B cell (primary cell): ENCODE results near the gene DNTT. TPM values are rescaled to one million over a fixed set of nuclear protein-coding genes. Genes with fewer than 3 reads are reported as not detected.

Experiments
- ATAC-seq: fragments of 200-7000 bp; cut with Tn5 transposase; one replicate; pipeline ENCODE4 v1.10.0; 2021; ENCODE audit warnings: low read depth, mild to moderate bottlenecking, moderate number of reproducible peaks, moderate library complexity
- CTCF ChIA-PET: fragments of 350-600 bp; sonication (Branson Sonifier 250); formaldehyde crosslinking; loops from one replicate; lab custom pipeline; 2021; ENCODE audit warnings: antibody characterized with exemption, inconsistent platforms; lab: Charles Lee
- POLR2A ChIA-PET: fragments of 350-600 bp; sonication (Branson Sonifier 250); formaldehyde crosslinking; loops from one replicate; lab custom pipeline; 2021; ENCODE audit warnings: antibody characterized with exemption; lab: Charles Lee
- DNase-seq: peaks from one replicate; pipeline ENCODE4 v3.0.0; 2013
- H2AFZ ChIP-seq: 2 replicates; pipeline ENCODE4 v1.6.1; 2012; ENCODE audit warnings: mild to moderate bottlenecking, low read depth, low read length; ENCODE audit not compliant: insufficient read depth, poor library complexity, severe bottlenecking
- H3K27ac ChIP-seq, 2 donors: 1 replicate in 1 of 2; 2 replicates in 1 of 2; pipeline ENCODE4 v1.5.1; 2012 to 2013; ENCODE audit warnings: low read length in 2 of 2, mild to moderate bottlenecking in 2 of 2, moderate library complexity in 1 of 2
- H3K27me3 ChIP-seq, 4 experiments: fragments of 200-600 bp in 1 of 4; sonication (generic) in 1 of 4; replicated peaks in 1 of 4; 1 replicate in 2 of 4; 2 replicates in 2 of 4; pipeline versions ENCODE4 v1.6.1 to v1.7.0; 2013 to 2016; ENCODE audit warnings: low read length in 3 of 4, mild to moderate bottlenecking in 2 of 4, mixed read lengths in 1 of 4, moderate library complexity in 1 of 4; ENCODE audit not compliant: insufficient read depth in 4 of 4, control insufficient read depth in 3 of 4; ENCODE audit errors: control extremely low read depth in 1 of 4
- H3K36me3 ChIP-seq, 2 experiments: replicated peaks in 1 of 2; 1 replicate in 1 of 2; 2 replicates in 1 of 2; pipeline versions ENCODE4 v1.6.1 to v1.7.1; 2013; ENCODE audit warnings: low read length in 1 of 2; ENCODE audit not compliant: insufficient read depth in 2 of 2, control insufficient read depth in 1 of 2; ENCODE audit errors: control extremely low read depth in 1 of 2, extremely low read depth in 1 of 2
- H3K4me1 ChIP-seq, 2 donors: fragments of 200-600 bp in 1 of 2; sonication (generic) in 1 of 2; 1 replicate in 1 of 2; 2 replicates in 1 of 2; pipeline versions ENCODE4 v1.5.1 to v1.6.1; 2013 to 2017; ENCODE audit warnings: low read length in 2 of 2; ENCODE audit not compliant: control insufficient read depth in 2 of 2, insufficient read depth in 2 of 2
- H3K4me2 ChIP-seq: replicated peaks from 2 replicates; pipeline ENCODE3; 2012; ENCODE audit warnings: mild to moderate bottlenecking, low read depth, low read length; ENCODE audit not compliant: poor library complexity, severe bottlenecking
- H3K4me3 ChIP-seq, 5 experiments: fragments of 200-600 bp in 1 of 5; sonication (generic) in 1 of 5; 1 replicate in 3 of 5; 2 replicates in 2 of 5; pipeline versions ENCODE4 v1.5.1 to v1.7.0; 2011 to 2016; ENCODE audit warnings: low read length in 4 of 5, mild to moderate bottlenecking in 4 of 5, low read depth in 2 of 5, control low read depth in 1 of 5, moderate library complexity in 1 of 5; ENCODE audit not compliant: insufficient read depth in 1 of 5; ENCODE audit errors: control extremely low read depth in 1 of 5, extremely low read depth in 1 of 5
- H3K79me2 ChIP-seq: fragments of 200-600 bp; sonication (generic); one replicate; pipeline ENCODE4 v1.6.0; 2016; ENCODE audit warnings: low read length; ENCODE audit not compliant: control insufficient read depth, insufficient read depth
- H3K9ac ChIP-seq: fragments of 200-600 bp; sonication (generic); 2 replicates; pipeline ENCODE4 v1.6.1; 2017; ENCODE audit warnings: mild to moderate bottlenecking, low read length, moderate library complexity
- H3K9me3 ChIP-seq, 3 donors: one replicate each; pipeline versions ENCODE4 v1.6.1 to v1.7.1; 2013; ENCODE audit warnings: low read length in 2 of 3; ENCODE audit not compliant: control insufficient read depth in 2 of 3, insufficient read depth in 1 of 3; ENCODE audit errors: control extremely low read depth in 1 of 3
- H4K20me1 ChIP-seq: 2 replicates; pipeline ENCODE4 v1.6.0; 2012; ENCODE audit warnings: mild to moderate bottlenecking, low read length; ENCODE audit not compliant: insufficient read depth, control insufficient read depth, poor library complexity, severe bottlenecking
- H3K27ac Mint-ChIP-seq: one replicate; pipeline ENCODE4 v1.8.0; 2021; ENCODE audit warnings: mixed read lengths
- H3K27me3 Mint-ChIP-seq: one replicate; pipeline ENCODE4 v1.8.0; 2021; ENCODE audit warnings: mixed read lengths
- H3K4me1 Mint-ChIP-seq: one replicate; pipeline ENCODE4 v1.8.0; 2021; ENCODE audit warnings: mixed read lengths
- H3K4me3 Mint-ChIP-seq: one replicate; pipeline ENCODE4 v1.8.0; 2021; ENCODE audit warnings: mixed read lengths
- H3K9me3 Mint-ChIP-seq: one replicate; pipeline ENCODE4 v1.8.0; 2022; ENCODE audit warnings: mixed read lengths; ENCODE audit not compliant: insufficient read depth
- CTCF ChIP-seq: fragments of 200-600 bp; IDR thresholded peaks from one replicate; pipeline ENCODE4 v1.8.0; 2022; ENCODE audit warnings: antibody characterized with exemption, mild to moderate bottlenecking
- EZH2 ChIP-seq: IDR thresholded peaks from 2 replicates; pipeline ENCODE4 v1.6.1; 2012; ENCODE audit warnings: borderline replicate concordance, low read depth, mild to moderate bottlenecking, moderate library complexity, low read length; ENCODE audit not compliant: insufficient read depth, poor library complexity, severe bottlenecking
- WGBS: methylation state at CpG from one replicate; pipeline ENCODE4 v1.1.5; 2013; ENCODE audit warnings: missing lambda C conversion rate; ENCODE audit not compliant: insufficient coverage; 5-methylcytosine and 5-hydroxymethylcytosine counted together
- intact Hi-C: fragments of 100-400 bp; cut with micrococcal nuclease; formaldehyde crosslinking; loops from one replicate; pipeline ENCODE4 v1.10.0; 2022
- polyA plus RNA-seq: library from polyadenylated mRNA; depleted of rRNA; stranded (reverse); fragments of >200 nt; gene quantifications from 2 replicates; pipeline ENCODE4 v1.2.3, GENCODE V29; 2012
- total RNA-seq, 2 donors: library from RNA; stranded (reverse); fragments of 120-200 nt in 1 of 2; gene quantifications; 1 replicate in 1 of 2; 2 replicates in 1 of 2; pipeline versions ENCODE4 v1.2.3 to v1.2.4, GENCODE V29; 2013 to 2022

The DNTT gene
- total and polyA plus RNA-seq, 2 donors (not counting 1 experiment from before 2014, with no cell fraction given) = not detected

DNA sequence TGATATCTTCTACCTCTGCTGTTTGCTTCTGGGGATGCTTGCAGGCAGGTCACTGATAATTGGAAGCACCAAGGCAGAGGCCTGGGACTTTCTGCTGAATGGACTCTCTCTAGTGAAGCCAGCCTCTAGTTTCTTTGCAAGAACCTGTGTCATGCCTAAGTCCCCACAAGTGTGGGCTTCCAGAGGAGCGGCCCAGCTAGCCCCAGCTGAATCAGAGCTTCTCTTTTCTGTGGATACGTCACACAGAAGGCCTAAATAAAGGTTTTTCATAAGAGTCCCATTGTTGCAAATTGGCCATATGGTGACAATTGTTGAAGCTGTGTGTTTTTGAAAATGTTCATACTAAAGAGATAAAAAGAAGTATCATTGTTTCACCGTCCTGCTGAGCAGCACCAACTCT is 61.3 kb downstream of the DNTT start:
- CTCF ChIA-PET = interaction anchor here (1.2 to 3.1 kb wide), 3 partner anchors 9 to 136 kb away, joined by 3 to 19 read pairs (median 5); no protein-coding TSS in a partner anchor
- Mint-ChIP-seq H3K9me3 (no peaks in the 10 kb centered on the region), H3K4me1 (peaks cover 2% of the 10 kb centered on the region), H3K27ac (no peak overlapping the region), H3K27me3 (no peaks in the 10 kb centered on the region), H3K4me3 (no peak overlapping the region)
- TF ChIP-seq EZH2 (no peak), CTCF (no peak)
- H3K4me3 ChIP-seq = no peak overlapping the region
- no peak for ATAC-seq
- peaks cover 0 to 3% (median 1%) of the 10 kb centered on the region in 4 experiments for H3K27me3 ChIP-seq
- no peaks in the 10 kb centered on the region for H3K36me3 ChIP-seq
- POLR2A ChIA-PET = no interaction called here
- intact Hi-C loops = no loop called here
- no peaks in the 10 kb centered on the region for H4K20me1 ChIP-seq
- DNase-seq = no peak
- H2AFZ ChIP-seq = no peak overlapping the region
- no peaks in the 10 kb centered on the region for H3K79me2 ChIP-seq
- H3K9ac ChIP-seq = no peak overlapping the region
- no peaks in the 10 kb centered on the region for H3K9me3 ChIP-seq
- H3K4me2 ChIP-seq = no peak overlapping the region
- no CpG with 5 or more reads among the region's 3 CpGs for WGBS
- H3K4me1 ChIP-seq = peaks cover 0 to under 1% of the 10 kb centered on the region in 2 donors
- no peak overlapping the region for H3K27ac ChIP-seq

DNA sequence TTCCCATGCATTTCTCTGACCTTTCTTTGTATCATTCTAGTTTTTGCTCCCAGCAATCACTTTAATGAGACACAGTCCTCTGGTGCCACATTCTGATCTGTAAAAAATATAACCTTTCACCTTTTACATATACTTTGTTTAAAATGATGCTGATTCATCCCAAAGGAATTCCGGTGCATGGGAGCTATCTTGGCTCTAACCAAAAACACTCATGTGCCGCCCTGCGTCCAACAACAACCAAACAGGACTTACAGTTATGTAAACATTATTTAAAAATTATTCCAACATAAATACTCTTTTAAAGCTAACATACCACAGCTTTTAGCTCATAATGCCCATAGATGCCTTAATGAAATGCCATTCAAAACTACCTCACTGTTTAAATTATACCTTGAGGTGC is 62.3 kb downstream of the DNTT start:
- ATAC-seq = no peak
- DNase-seq = no peak

More for the DNA sequence above, 62.3 kb downstream of the DNTT start:
- Histone ChIP-seq H4K20me1 (no peaks in the 10 kb centered on the region), H3K9ac (no peak overlapping the region), H3K36me3 (no peaks in the 10 kb centered on the region), H3K4me1 (peaks cover 0 to 3% of the 10 kb centered on the region in 2 donors), H2AFZ (no peak overlapping the region), H3K4me2 (no peak overlapping the region), H3K27ac (no peak overlapping the region), H3K4me3 (no peak overlapping the region), H3K9me3 (no peaks in the 10 kb centered on the region), H3K27me3 (peaks cover 0 to 2% (median 0%) of the 10 kb centered on the region in 4 experiments), H3K79me2 (no peaks in the 10 kb centered on the region)
- intact Hi-C loops = no loop called here
- no peaks in the 10 kb centered on the region for H3K27me3 Mint-ChIP-seq
- peaks cover 2% of the 10 kb centered on the region for H3K4me1 Mint-ChIP-seq
- 100% methylated on average over 1 of the region's 3 CpGs for WGBS
- TF ChIP-seq CTCF (no peak), EZH2 (no peak)
- no peak overlapping the region for H3K27ac Mint-ChIP-seq
- ChIA-PET CTCF (interaction anchor here (0.6 to 3.1 kb wide), 5 partner anchors 8 to 1359 kb away, joined by 3 to 19 read pairs (median 4); no protein-coding TSS in a partner anchor), POLR2A (no interaction called here)
- no peak overlapping the region for H3K4me3 Mint-ChIP-seq
- no peaks in the 10 kb centered on the region for H3K9me3 Mint-ChIP-seq
